Calu3 (cell line): ENCODE measurements around the gene PTPDC1. TPM values are rescaled to one million over a fixed set of nuclear protein-coding genes. Genes with fewer than 3 reads are reported as not detected.

ENCODE experiments used
- BruUV-seq: library from RNA; stranded (reverse); fragments of 400-500 nt; replicated peaks from 2 replicates; lab custom pipeline; 2021; lab: Mats Ljungman, UMichigan
- CTCF ChIA-PET: fragments of 300-600 bp; sonication (Branson Sonifier 250); formaldehyde crosslinking; loops from one replicate; lab custom pipeline; 2022; ENCODE audit warnings: antibody characterized with exemption; lab: Charles Lee
- DNase-seq: peaks from one replicate; pipeline ENCODE4 v3.0.0; 2022
- H3K27ac Mint-ChIP-seq: one replicate; pipeline ENCODE4 v1.8.0; 2022; ENCODE audit warnings: mixed read lengths; ENCODE audit not compliant: unreplicated experiment
- H3K27me3 Mint-ChIP-seq: one replicate; pipeline ENCODE4 v1.8.0; 2022; ENCODE audit warnings: mixed read lengths; ENCODE audit not compliant: unreplicated experiment
- H3K36me3 Mint-ChIP-seq: one replicate; pipeline ENCODE4 v1.8.0; 2022; ENCODE audit warnings: mild to moderate bottlenecking, moderate library complexity, mixed read lengths; ENCODE audit not compliant: insufficient read depth, unreplicated experiment
- H3K4me1 Mint-ChIP-seq: one replicate; pipeline ENCODE4 v1.8.0; 2022; ENCODE audit warnings: mild to moderate bottlenecking, low read depth, mixed read lengths; ENCODE audit not compliant: unreplicated experiment
- H3K4me3 Mint-ChIP-seq: one replicate; pipeline ENCODE4 v1.8.0; 2022; ENCODE audit warnings: mild to moderate bottlenecking, low read depth, moderate library complexity, mixed read lengths; ENCODE audit not compliant: unreplicated experiment
- H3K9me3 Mint-ChIP-seq: one replicate; pipeline ENCODE4 v1.8.0; 2022; ENCODE audit warnings: low read depth, mixed read lengths; ENCODE audit not compliant: unreplicated experiment
- intact Hi-C: fragments of 100-400 bp; cut with micrococcal nuclease; formaldehyde crosslinking; loops from one replicate; pipeline ENCODE4 v1.10.0; 2022; ENCODE audit not compliant: unreplicated experiment
- total RNA-seq: library from RNA; stranded (reverse); gene quantifications from 2 replicates; pipeline ENCODE4 v1.2.3, GENCODE V29; 2022
- TF ChIP-seq, protein P1 (sequence below): fragments of 200-600 bp; IDR thresholded peaks from one replicate; pipeline ENCODE4 v1.8.0; 2022; ENCODE audit warnings: antibody characterized with exemption; ENCODE audit not compliant: unreplicated experiment

Gene PTPDC1
- total RNA-seq, 1 experiment from 2014 or later: 8.2 TPM

DNA sequence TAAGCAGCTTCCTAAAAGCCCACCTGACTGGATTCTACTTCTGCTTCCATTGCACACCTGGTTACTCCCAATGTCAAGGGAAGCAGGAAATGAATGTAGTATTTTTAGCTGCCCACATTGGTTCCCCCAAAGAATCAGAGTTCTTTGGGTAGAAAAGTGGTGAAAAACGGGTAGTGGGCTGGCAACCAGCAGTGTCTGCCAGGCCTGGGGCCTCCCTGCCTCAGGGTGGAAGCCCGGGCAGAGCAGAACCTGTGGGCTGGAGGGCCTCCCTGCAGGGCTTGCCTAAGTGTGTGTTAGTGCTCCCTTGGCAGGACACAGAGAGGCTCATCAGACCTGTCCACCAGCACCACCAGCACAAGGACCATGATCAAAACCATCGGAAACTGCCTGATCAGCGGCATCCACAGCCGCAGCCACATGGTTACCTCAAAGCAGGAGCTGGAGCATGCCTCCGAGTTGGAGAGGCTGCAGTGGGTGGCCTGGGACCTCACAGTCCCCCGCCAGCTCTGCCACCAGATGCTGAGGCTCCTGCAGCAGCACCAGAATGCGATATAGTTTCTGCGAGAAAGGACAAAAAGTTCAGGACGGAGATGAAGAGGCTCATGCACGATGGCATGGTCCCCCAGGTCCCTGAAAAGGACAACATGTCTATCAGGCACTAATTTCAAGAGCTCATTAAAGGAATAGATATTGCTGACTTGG is 72.2 kb downstream of the PTPDC1 start:
- TF ChIP-seq, protein P1, sequence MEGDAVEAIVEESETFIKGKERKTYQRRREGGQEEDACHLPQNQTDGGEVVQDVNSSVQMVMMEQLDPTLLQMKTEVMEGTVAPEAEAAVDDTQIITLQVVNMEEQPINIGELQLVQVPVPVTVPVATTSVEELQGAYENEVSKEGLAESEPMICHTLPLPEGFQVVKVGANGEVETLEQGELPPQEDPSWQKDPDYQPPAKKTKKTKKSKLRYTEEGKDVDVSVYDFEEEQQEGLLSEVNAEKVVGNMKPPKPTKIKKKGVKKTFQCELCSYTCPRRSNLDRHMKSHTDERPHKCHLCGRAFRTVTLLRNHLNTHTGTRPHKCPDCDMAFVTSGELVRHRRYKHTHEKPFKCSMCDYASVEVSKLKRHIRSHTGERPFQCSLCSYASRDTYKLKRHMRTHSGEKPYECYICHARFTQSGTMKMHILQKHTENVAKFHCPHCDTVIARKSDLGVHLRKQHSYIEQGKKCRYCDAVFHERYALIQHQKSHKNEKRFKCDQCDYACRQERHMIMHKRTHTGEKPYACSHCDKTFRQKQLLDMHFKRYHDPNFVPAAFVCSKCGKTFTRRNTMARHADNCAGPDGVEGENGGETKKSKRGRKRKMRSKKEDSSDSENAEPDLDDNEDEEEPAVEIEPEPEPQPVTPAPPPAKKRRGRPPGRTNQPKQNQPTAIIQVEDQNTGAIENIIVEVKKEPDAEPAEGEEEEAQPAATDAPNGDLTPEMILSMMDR: no peak
- no TSS peak for BruUV-seq
- CTCF ChIA-PET: no interaction called here

DNA sequence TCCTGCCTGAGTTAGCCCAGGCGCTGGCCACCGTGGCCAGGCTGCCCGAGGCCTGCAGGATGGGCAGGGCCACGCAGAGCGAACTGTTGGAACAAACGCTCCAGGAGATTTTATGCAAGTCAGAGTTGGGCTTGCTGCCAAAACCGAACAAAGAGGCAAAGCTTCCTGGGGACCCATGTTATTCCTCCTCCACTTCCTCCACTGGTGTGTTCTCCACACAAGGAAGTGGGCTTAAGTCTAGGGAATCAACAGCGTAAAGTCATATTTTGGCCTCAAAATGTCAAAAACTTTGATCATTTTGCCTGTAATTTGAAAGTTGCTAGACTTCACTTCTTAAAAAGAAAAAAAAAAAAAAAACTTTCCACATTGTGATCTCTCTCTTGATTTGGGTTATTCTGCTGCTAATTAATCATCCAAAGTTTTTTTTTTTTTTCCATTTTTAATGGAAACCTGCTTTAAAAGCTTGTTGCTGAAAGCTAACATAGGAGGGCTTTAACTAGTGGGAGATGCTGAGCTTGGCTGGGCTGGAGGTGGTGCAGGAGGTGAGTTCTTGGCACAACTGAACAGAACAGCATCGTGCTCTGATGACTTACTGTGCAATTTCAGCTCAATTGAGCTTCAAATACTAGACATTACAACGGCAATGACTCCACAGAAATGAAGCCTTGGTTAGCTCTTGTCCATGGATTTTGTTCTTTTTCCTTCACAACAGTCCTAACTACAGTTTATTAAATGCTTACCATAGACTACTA is 73.0 kb downstream of the PTPDC1 start:
- Mint-ChIP-seq H3K9me3 (peaks cover 4% of the 10 kb centered on the region), H3K4me1 (no peaks in the 10 kb centered on the region), H3K27ac (no peak overlapping the region), H3K4me3 (no peak overlapping the region), H3K27me3 (no peaks in the 10 kb centered on the region), H3K36me3 (no peaks in the 10 kb centered on the region)
- no TSS peak for BruUV-seq
- peak; percentile 54 for DNase-seq
- CTCF ChIA-PET: no interaction called here
- TF ChIP-seq, protein P1: no peak
- intact Hi-C loops: no loop called here

More for the DNA sequence above, 72.2 kb downstream of the PTPDC1 start:
- Mint-ChIP-seq H3K27ac (no peak overlapping the region), H3K36me3 (no peaks in the 10 kb centered on the region), H3K9me3 (peaks cover 4% of the 10 kb centered on the region), H3K4me3 (no peak overlapping the region), H3K4me1 (no peaks in the 10 kb centered on the region), H3K27me3 (no peaks in the 10 kb centered on the region)
- intact Hi-C loops: no loop called here
- DNase-seq: no peak

Other genes starting within 250 kb of the PTPDC1 start
- gene BARX1, start 129.1 kb upstream of the PTPDC1 start, total RNA-seq: not detected in 2 replicates
- 5.2 and 5.8 TPM in 2 replicates for gene ZNF169, start 174.8 kb downstream of the PTPDC1 start, total RNA-seq
- not detected in 2 replicates for gene NUTM2F, start 244.2 kb downstream of the PTPDC1 start, total RNA-seq